ENCODE measurements around the gene SLC20A1.

GRCh38 chr2:112639936-112640335 is 5.8 kb upstream of the SLC20A1 start:
- TF ChIP-seq POLR2AphosphoS5 (IDR thresholded peaks at IDR 0.05; ENCODE audit: low read depth, low read length): no peak
- no peak for TF ChIP-seq TAF1 (IDR thresholded peaks at IDR 0.05; ENCODE audit: borderline replicate concordance, insufficient read depth, low read length)
- TF ChIP-seq FOXP2 (optimal IDR thresholded peaks at IDR 0.05; ENCODE audit: borderline replicate concordance, extremely low read depth, extremely low read length, insufficient read depth): no peak
- no peak for TF ChIP-seq REST (IDR thresholded peaks at IDR 0.05; ENCODE audit: insufficient read depth in 1 of 2, low read depth in 2 of 2, low read length in 2 of 2)

Measured in PFSK-1 (cell line).